GM18507 (cell line): ENCODE measurements around the gene MORN2.

Experiments
- DNase-seq: peaks from one replicate; pipeline ENCODE4 v3.0.0; 2011; ENCODE audit warnings: low read depth; ENCODE audit not compliant: insufficient read length; ENCODE audit errors: extremely low spot score
- FAIRE-seq: peaks from 2 replicates; lab custom pipeline; 2011; peaks lifted over from hg19 to GRCh38; lab: Jason Lieb, UNC

The MORN2 gene

GRCh38 chr2:38887902-38888554 is 12.3 kb downstream of the MORN2 start:
- no peak for FAIRE-seq

GRCh38 chr2:38889045-38889444 is 13.3 kb downstream of the MORN2 start:
- no peak for FAIRE-seq

More at GRCh38 chr2:38887902-38888554, 12.3 kb downstream of the MORN2 start:
- no peak for DNase-seq

GRCh38 chr2:38889575-38889974 is 13.8 kb downstream of the MORN2 start, which contains the start of gene ARHGEF33:
Gene ARHGEF33, plus strand, starts transcription at chr2:38889875. Its CDS starts 29,573 bp downstream, at chr2:38919448.
- FAIRE-seq (no peak), DNase-seq (no peak)

More at GRCh38 chr2:38889045-38889444, 13.3 kb downstream of the MORN2 start:
- DNase-seq: no peak

- DNase-seq (no peak), FAIRE-seq (no peak)
Measured at GRCh38 chr2:38892819-38893218, 17.0 kb downstream of the MORN2 start.

- DNase-seq: no peak
- FAIRE-seq: no peak
Measured at GRCh38 chr2:38898256-38898655, 22.5 kb downstream of the MORN2 start.

- FAIRE-seq (no peak), DNase-seq (no peak)
Measured at GRCh38 chr2:38900726-38901125, 24.9 kb downstream of the MORN2 start.

GRCh38 chr2:38905251-38905650 is 29.5 kb downstream of the MORN2 start:
- FAIRE-seq (peak; percentile 67), DNase-seq (no peak)

- no peak for FAIRE-seq
- DNase-seq: no peak
Measured at GRCh38 chr2:38907242-38907641, 31.5 kb downstream of the MORN2 start.

- FAIRE-seq: peak; percentile 84
Measured at GRCh38 chr2:38907743-38908562, 32.2 kb downstream of the MORN2 start.

GRCh38 chr2:38909872-38910271 is 34.1 kb downstream of the MORN2 start:
- FAIRE-seq: no peak
- no peak for DNase-seq

More at GRCh38 chr2:38907743-38908562, 32.2 kb downstream of the MORN2 start:
- peak; percentile 29 for DNase-seq

- FAIRE-seq: no peak
Measured at GRCh38 chr2:38911191-38911590, 35.4 kb downstream of the MORN2 start.

GRCh38 chr2:38912619-38913018 is 36.8 kb downstream of the MORN2 start:
- FAIRE-seq: no peak
- no peak for DNase-seq

More at GRCh38 chr2:38911191-38911590, 35.4 kb downstream of the MORN2 start:
- no peak for DNase-seq

- FAIRE-seq (no peak), DNase-seq (no peak)
Measured at GRCh38 chr2:38922389-38922788, 46.6 kb downstream of the MORN2 start.

- FAIRE-seq: no peak
- DNase-seq: no peak
Measured at GRCh38 chr2:38922902-38923301, 47.1 kb downstream of the MORN2 start.

GRCh38 chr2:38925982-38926381 is 50.2 kb downstream of the MORN2 start:
- DNase-seq (no peak), FAIRE-seq (no peak)

GRCh38 chr2:38930600-38930999 is 54.8 kb downstream of the MORN2 start:
- FAIRE-seq (no peak), DNase-seq (no peak)
